Measurements from ENCODE around the gene MLLT10.

Gene MLLT10

DNA sequence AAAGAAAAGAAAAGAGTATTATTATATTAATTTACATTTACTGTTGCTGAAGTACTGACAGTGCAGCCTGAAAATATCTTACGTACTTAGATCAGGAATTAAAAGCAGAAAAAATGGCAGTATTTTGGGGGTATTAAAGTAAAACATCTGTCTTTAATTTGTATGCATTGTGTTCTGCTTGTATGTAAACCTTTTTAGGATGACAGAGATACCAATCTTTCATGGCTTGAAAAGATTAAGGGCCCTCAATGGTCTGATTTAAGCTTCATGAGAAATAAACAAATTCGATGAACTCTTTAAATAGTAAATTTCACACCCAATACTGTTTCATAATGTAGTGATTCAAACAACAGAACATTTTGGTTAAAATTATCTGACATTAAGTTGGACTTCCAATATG is 116.3 kb downstream of the MLLT10 start:
- no peak for DNase-seq

DNA sequence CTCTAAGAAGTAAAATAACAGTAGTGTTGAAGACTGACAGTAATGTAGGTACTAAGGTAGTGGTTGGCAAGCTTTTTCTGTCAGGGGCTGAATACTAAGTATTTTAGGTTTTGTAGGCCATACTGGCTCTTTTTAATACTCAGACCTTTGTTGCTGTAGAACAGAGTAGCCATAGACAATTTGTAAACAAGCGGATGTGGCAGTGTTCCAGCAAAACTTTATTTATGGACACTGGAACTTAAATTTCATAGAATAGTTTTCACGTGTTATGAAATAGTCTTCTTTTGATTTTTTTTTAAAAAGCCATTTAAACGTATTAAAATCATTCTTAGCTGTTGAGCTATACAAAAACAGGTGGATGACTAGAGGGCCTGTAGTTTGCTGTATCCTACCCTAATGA is 121.2 kb downstream of the MLLT10 start:
- DNase-seq: no peak

DNA sequence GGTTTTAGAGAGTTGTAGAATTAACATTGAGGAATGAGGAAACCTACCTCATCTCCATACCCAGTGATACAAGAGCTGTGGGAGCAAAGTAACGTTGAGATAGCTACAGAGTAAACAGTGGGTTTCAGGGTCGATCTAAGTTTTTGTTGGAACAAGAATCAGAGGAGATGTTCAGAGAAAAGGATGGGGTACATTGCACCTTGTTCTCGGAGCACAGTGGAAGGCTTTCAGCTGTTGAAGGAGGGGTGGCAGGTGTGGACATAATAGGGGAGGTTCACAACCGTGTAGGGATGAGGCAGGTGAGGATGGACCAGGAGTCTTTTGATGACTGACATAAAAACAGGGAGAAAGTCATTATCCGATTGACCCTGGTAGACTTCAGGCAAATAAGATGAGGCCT is 121.7 kb downstream of the MLLT10 start:
- DNase-seq: no peak

DNA sequence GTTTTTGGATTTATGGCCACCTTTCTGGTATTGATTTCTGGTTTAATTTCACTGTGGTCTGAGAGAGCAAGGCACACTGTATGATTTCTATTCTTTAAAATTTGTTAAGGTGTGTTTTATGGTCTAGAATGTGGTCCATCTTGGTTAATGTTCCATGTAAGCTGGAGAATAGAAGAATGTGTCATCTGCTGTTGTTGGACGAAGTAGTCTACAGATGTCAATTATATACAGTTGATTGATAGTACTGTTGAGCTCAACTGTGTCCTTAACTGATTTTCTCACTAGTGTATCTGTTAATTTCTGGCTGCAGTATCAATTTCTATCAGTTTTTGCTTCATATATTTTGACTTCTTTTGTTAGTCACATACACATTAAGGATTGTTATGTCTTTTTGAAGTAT is 127.1 kb downstream of the MLLT10 start:
- no peak for DNase-seq

DNA sequence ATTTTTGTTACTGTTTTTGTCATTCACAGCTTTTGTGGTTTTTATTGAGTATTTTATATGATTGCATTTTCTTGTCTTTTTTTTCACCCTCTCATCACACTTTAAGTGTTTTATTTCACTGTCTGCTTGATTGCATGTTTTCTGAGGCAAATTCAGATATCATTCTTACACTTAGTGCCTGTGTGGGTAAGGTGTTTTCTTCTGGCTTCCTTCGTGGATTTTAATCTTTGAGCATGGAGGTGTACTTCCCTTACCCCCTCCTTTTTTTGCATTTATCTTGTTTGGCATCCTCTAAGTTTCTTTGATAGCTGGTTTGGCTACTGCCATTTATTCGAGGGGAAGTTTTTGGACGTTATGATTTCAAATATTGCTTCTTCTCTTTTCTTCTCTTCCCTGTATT is 127.9 kb downstream of the MLLT10 start:
- no peak for DNase-seq

DNA sequence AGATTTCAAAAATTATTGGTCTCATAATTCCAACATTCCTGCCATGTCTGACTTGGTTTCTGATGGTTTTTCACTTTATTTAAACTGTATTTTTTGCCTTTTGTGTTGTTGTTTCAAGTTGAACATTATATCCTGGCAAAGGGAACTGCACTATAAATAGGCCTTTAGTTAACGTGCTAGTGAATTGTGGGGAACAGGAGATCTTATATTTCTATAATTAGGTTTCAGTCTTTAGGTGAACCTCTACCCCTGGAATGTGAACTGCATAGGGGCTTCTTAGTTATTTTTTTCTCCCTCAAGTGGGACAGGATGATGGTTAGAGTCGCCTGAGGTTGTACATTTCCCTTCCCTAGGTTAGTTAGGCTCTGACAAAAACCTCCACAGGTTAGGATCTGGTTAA is 128.6 kb downstream of the MLLT10 start:
- DNase-seq: no peak

DNA sequence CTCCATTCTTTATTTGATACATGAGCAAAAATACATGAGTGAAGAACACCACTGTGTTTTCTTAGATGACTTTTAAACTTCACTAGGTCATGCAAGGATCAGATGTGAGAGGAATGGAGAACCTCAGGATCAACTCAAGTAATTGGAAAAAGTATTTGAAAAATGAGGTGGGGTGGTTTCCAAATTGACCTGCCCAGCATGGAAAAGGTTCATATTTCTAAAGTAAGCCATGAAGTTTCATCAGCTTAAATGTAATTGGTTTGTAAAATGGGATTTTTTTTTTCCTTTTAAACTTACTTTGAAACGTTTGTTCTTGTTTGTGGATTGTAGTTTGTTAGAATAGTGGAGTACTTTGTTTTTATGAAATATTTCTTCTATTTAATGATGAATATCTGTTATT is 134.8 kb downstream of the MLLT10 start:
- no peak for DNase-seq

DNA sequence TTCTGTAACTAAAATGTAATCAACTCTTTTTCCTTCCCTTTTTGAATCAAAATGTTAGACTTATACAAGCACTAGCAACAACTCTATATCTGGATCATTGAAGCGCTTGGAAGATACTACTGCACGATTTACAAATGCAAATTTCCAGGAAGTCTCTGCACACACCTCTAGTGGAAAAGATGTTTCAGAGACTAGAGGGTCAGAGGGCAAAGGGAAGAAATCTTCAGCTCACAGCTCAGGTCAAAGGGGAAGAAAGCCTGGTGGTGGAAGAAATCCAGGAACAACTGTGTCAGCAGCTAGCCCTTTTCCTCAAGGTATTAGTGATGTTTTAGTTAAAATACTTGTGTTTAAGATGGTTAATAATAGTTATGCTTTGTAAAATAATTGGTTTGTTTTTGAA is 136.4 kb downstream of the MLLT10 start:
- no peak for DNase-seq

DNA sequence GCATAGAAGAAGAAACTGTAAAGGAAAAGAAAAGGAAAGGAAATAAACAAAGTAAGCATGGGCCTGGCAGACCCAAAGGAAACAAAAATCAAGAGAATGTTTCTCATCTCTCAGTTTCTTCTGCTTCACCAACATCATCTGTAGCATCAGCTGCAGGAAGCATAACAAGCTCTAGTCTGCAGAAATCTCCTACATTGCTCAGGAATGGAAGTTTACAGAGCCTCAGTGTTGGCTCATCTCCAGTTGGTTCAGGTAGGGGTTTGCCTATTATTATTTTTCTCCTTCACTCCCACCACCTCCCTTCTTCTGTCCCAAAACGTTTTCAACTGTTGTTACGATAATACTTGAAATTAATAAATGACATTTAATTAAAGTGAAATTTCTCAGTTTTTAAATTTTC is 139.6 kb downstream of the MLLT10 start:
- no peak for DNase-seq

DNA sequence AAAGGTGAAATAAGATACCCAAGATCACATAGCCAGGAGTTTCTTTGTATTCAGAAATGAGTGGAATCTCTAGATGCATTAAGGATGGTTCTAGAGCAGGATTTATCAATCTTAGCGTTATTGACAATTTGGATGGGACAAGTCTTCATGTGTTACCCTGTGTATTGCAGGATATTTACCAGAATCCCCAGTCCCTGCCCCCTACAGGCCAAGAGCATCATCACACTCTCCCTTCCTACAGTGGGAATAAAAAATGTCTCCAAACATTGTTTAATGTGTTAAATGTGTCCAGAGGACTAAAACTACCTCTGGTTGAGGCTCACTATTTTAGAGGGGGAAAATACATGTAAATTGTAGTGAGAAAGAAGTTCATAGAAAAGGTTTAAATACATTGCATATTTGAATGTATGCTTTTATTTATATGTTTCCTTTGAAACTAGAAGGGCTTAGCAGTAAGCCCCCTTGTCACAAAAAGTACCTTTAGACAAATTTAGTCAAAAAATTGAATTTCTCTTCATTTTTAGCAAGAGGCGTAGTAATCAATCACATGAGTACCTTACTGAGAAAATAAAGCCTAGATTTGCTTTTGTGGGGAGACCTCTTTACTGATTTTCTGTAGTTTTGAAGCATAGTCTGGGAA is 141.2 kb downstream of the MLLT10 start:
- DNase-seq: peak; percentile 11

DNA sequence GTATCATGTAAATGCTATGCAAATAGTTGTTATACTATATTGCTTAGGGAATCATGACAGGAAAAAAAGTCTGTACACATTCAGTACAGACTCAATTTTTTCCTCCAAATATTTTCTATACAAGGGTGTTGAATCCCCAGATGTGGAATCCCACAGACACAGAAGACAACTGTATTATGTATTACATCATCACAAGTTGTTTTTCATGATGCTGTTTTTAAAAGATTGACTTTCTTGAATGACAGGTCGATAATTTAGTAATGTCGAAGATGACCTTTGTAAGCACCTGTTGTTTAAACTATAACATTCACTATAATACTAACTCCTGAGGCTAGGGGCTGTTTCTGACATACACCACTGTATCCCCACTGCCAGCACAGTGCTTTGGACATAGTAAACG is 143.5 kb downstream of the MLLT10 start:
- DNase-seq: no peak

DNA sequence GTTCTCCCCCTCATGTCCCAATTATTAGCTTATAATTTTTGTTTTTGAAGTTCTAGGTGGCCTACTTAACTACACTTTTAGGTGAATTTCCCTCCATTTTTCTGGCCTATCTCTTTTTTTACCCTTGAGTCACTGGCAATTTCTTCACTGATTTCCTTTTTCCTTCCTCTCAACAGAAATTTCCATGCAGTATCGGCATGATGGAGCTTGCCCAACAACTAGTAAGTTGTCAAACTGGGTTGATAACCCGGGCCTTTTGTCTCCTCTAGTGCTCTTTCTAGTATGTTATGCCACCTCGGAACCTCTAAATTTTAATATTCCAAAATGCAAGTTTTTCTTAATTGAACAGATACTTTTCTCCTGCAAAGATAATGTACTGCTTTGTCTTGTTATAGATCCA is 147.1 kb downstream of the MLLT10 start:
- no peak for DNase-seq

DNA sequence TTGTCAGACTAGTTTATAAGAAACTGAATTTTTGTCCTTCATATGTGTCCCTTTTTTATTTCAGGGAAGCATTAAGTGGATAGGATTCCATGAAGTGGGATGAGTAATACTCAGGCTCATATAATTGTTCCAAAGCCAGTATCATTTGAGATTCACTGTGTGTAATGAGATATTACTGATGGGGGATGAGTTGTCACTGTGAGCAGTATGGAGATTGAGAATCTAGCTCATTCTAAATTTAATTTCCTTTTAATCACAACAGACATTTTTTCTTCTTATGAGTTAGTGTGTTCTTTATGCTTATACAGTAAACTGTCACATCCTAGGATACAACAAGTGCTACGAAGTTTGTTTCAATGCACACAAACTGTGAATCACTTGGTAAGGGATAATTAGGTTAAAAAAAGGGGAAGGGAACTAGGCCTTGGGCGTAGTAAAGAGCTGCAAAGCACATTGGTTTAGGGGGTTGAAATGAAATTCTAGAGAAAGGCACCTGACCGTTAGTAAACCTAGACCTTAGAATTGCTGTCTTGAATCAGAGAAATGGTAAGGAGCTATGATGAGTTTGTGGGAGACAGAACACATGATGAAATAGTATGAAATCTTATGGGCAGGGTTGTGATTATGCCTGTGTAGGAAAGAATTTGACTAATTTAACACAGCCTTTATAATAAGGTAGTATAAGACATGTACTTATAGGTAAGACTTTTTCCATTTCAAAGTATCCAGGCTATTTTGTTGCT is 153.4 kb downstream of the MLLT10 start:
- no peak for DNase-seq

DNA sequence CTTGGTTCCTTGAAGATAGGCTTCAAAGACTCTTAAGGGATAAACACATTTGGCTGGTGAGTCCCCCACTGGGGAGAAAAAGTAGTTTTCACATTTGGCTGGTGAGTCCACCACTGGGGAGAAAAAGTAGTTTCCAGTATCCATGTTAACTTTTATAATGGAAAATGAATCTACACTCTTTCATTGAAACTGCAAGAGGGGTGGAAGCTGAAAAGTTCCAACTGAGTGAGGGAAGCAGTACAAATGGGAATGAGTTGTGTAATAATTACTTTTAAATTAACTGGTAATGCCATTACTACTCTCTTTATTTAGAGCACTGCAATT is 153.9 kb downstream of the MLLT10 start:
- no peak for DNase-seq

DNA sequence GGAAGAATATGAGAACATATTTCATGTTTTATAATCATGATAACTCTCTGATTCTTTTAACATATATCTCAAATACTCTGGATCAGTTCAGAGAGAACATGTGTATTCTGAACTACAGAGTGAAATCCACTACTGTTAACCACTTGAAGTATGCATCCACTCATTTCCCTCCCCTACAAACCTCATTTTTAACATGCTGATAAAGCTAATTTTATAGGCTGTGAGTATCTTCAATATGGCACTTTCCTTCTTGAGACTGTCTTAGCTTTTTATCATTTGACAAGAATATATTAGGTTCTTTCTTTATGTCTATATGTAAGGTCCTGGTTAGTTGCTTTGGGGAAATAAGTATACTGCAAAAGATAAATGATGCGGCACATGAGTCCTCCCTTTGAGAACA is 154.8 kb downstream of the MLLT10 start:
- no peak for DNase-seq

DNA sequence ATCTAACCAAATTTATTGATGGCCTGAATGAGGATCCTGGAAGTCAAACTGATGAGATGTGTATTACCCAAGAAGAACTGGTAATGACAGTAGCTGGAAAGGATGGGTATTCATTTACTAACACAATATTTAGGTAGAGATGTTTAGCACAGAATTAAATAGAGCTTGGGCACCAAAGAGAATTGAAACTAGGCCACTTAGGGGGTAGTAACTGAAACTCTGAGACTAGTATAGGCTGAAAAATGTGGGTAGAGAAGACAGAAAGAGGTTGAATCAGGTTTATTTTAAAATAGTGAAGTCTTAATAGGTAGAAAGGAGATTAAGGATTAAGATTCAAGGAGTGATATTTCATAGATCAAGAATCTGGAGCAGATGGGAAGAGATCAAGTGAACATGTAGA is 155.8 kb downstream of the MLLT10 start:
- no peak for DNase-seq

DNA sequence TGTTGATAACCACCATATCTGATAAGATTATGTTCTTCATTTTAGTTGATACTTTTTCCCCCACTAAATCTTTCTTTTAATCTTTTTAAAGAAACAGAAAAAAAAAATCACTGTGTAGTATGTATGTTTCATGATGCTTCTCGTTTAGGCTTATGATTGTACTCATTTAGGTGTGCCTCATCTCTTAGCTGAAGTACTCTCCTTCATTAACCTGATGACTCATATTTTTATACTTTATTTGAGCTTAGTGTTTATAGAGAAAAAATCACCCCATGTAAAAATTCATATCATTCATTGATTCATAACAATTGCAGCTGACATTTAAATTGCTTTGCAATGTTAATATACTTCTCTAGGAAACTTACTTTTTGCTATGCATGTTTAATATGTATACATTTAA is 158.9 kb downstream of the MLLT10 start:
- DNase-seq: no peak

DNA sequence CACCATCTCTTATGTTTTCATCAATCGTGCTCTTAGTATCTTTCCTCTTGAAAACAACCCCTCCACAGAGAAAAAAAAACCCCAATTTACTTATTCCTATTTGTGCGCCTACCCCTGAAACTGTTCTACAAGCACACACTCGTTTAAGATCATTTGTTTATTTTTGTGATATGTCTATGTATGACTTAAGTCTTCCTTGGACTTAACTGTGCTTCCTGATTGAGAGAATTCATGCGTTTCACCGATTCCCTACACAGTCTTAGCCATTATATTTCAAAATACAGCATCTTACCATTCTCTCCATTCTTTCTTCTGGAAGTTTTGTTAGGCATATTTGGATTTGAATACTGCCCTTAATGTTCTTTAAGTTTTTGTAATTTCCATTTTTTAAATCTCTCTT is 159.4 kb downstream of the MLLT10 start:
- DNase-seq: no peak

DNA sequence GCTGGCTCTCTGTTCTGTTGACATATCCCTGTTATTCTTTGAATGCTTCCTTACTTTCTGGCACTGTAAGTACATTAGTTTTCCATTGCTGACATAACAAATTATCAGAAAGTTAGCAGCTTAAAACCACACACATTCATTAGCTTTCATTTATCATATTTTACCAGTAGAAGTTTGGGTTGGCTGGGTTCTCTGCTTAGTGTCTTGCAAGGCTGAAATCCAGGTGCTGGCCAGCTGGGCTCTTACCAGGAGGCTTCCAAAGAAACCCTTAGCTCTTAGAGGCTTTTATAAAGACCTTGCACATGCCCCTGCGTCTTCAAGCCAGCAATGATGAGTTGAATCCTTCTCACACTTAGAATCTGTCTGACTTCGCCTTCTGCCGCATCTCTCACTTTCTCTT is 160.6 kb downstream of the MLLT10 start:
- no peak for DNase-seq

DNA sequence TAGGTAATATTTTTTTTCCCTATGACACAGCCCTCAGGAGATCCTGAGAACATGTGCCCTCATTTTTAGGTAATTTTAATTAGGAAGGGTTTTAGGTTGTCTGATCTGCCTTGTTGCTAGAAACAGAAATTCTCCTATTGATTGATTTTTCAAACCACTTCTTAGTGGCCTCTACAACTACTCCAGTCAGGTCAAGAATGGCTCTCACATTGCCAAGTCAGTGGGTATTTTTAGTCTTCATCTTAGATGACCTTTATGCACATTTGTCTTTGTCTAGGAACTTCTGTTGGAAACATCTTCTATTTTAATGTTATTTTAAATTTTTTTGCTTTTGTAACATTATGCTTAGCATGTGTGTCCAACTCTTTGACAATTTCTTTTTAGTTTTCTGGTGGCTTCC is 162.3 kb downstream of the MLLT10 start:
- no peak for DNase-seq

DNA sequence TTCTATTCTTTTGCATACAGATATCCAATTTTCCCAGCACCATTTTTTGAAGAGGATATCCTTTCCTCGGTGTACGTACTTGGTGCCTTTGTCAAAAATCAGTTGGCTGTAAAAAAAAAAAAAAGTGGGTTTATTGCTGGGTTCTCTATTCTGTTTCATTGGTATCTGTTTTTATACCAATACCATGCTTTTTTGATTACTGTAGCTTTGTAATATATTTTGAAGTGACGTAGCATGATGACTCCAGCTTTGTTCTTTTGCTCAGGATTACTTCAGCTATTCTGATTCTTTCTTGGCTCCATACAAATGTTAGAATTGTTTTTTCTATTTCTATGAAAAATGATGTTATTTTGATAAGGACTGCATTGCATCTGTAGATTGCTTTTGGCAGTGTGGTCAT is 165.5 kb downstream of the MLLT10 start:
- no peak for DNase-seq

DNA sequence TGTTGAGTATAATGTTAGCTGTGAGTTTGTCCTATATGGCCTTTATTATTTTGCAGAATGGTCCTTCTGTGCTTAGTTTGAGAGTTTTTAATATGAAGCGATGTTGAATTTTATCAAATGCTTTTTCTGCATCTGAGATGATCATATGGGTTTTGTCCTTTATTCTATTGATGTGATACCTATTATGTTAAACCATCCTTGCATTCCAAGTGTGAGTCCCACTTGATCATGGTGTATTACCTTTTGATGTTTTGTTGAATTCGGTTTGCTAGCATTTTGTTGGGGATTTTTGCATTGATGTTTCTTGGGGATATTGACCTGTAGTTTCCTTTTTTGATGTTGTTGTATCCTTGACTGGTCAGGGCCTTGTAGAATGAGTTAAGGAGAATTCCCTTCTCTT is 166.4 kb downstream of the MLLT10 start:
- DNase-seq: no peak

DNA sequence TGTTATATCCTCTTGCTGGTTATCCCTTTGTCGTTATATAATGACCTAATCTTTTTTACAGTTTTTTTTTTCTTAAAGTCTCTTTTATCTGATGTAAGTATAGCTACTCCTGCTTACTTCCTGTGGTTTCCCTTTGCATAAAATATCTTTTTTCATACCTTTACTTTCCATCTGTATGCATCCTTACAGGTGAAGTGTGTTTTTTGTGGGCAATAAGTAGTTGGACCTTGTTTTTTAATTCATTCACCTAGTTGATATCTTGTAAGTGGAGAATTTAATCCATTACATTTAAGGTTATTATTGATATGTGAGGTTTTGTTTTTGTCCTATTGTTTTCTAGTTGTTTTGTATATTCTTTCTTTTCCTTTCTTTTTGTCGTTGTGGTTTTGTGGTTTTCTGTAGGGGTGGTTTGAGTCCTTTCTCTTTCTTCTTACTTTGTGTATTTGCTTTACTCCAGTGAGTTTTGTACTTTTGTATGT is 168.6 kb downstream of the MLLT10 start:
- DNase-seq: no peak

DNA sequence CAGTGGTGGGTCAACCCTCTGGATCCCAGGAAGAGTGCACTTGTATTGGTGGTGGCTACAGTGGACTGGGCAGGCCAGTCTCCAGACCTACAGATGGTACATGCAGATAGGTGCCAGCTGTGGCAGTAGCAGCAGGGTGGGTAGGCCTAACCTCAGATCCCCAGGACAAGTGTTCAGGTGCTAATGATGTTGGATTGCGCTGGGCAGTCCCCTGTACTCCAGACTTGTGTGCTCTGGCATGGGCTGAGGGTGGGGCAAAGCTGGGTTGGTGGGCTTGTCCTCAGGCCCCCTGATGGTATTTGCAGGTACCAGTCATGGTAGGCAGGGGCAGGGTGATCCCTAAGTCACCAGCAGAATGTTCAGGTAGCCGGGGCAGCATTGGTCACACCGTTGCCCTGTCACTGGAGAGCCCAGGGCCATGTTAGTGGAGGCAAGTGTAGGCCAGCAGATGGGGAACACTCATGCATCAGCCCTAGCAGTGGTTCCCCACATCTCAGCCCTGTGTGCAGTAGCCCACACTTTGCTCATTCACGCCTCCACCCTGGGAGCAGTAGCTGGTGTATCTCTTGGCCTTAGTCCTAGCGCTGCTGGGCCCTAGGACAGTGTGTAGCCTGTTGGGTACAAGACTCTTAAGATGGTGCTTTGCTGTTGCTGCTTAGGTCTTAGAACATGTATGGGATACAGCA is 171.3 kb downstream of the MLLT10 start:
- no peak for DNase-seq

DNA sequence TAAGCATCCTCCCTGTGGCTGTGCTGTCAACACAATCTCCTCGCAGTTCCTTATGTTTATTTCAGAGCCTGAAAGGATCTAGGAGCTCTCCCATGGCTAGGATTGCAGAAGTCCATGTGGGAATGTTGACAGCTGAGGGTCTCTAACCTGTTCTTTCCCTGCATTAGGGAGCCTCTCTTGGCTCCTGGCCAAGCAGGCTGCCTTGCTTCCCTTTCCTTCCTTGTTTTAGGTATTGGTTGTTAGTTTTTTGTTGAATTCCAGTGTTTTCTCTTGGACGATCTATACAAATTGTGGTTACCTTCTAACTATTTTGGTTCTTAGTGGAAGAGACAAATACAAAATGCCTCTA is 171.8 kb downstream of the MLLT10 start:
- DNase-seq: no peak
